SU-DHL-6 (cell line): ENCODE data around the gene PIK3R6.

Source experiments
- H2AFZ ChIP-seq: fragments of 200-600 bp; sonication (generic); 2 replicates; pipeline ENCODE4 v1.6.1; 2014; ENCODE audit warnings: low read depth, mild to moderate bottlenecking, moderate library complexity, mixed read lengths, antibody characterized with exemption, low read length; ENCODE audit not compliant: severe bottlenecking
- H3F3A ChIP-seq: fragments of 200-600 bp; shearing (Covaris generic); 2 replicates; pipeline ENCODE4 v1.6.0; 2016; ENCODE audit warnings: antibody characterized with exemption, mild to moderate bottlenecking; ENCODE audit not compliant: insufficient read depth
- H3K27ac ChIP-seq: fragments of 200-600 bp; sonication (generic); 2 replicates; pipeline ENCODE4 v1.5.1; 2016; ENCODE audit warnings: low read depth, mild to moderate bottlenecking, low read length, moderate library complexity, mixed read lengths
- H3K27me3 ChIP-seq: fragments of 200-600 bp; sonication (generic), shearing (Covaris generic); 2 replicates; pipeline ENCODE4 v1.6.0; 2014; ENCODE audit warnings: mild to moderate bottlenecking, low read length
- H3K36me3 ChIP-seq: fragments of 200-600 bp; sonication (generic); 2 replicates; pipeline ENCODE4 v1.6.1; 2014; ENCODE audit warnings: mild to moderate bottlenecking, low read length, mixed read lengths
- H3K4me2 ChIP-seq: fragments of 300-600, 200-600 bp; shearing (Covaris generic), sonication (generic); 2 replicates; pipeline ENCODE4 v1.6.0; 2014; ENCODE audit warnings: low read length, low read depth, mild to moderate bottlenecking; ENCODE audit not compliant: poor library complexity, severe bottlenecking
- H3K4me3 ChIP-seq: fragments of 200-600 bp; sonication (generic); 2 replicates; pipeline ENCODE4 v1.5.1; 2014; ENCODE audit warnings: antibody characterized with exemption, low read length, mild to moderate bottlenecking, mixed read lengths; ENCODE audit not compliant: insufficient read depth, poor library complexity, severe bottlenecking
- H3K79me2 ChIP-seq: fragments of 200-600 bp; sonication (generic); 2 replicates; pipeline ENCODE4 v1.6.1; 2014; ENCODE audit warnings: mild to moderate bottlenecking, low read length, moderate library complexity; ENCODE audit not compliant: insufficient read depth
- H3K9ac ChIP-seq: fragments of 200-600 bp; sonication (generic); 2 replicates; pipeline ENCODE4 v1.7.0; 2014; ENCODE audit warnings: mild to moderate bottlenecking, low read length
- H3K9me2 ChIP-seq: fragments of 200-600 bp; sonication (generic); replicated peaks from 2 replicates; pipeline ENCODE4 v1.6.1; 2014; ENCODE audit warnings: low read length; ENCODE audit not compliant: insufficient read depth
- H3K9me3 ChIP-seq: fragments of 200-600 bp; sonication (generic); 2 replicates; pipeline ENCODE4 v1.6.1; 2014; ENCODE audit warnings: low read length, mixed read lengths; ENCODE audit not compliant: insufficient read depth
- H4K20me1 ChIP-seq: fragments of 200-600 bp; sonication (generic); 2 replicates; pipeline ENCODE4 v1.6.1; 2014; ENCODE audit warnings: low read depth, mild to moderate bottlenecking, antibody characterized with exemption, low read length, moderate library complexity, mixed read lengths
- CTCF ChIP-seq: fragments of 200-600 bp; sonication (generic); IDR thresholded peaks from one replicate; pipeline ENCODE4 v1.5.1; 2017; ENCODE audit warnings: antibody characterized with exemption, mild to moderate bottlenecking, low read length, moderate library complexity; ENCODE audit not compliant: insufficient read depth, poor library complexity, severe bottlenecking
- EZH2phosphoT487 ChIP-seq: fragments of 200-600 bp; sonication (generic), shearing (Covaris generic); conservative IDR thresholded peaks from 2 replicates; pipeline ENCODE4 v1.6.1; 2018; ENCODE audit warnings: mild to moderate bottlenecking, antibody characterized with exemption, low read length, moderate library complexity, mixed read lengths

Gene PIK3R6

GRCh38 chr17:8826808-8827435 lies 40.6 kb downstream of the PIK3R6 start:
- H3K36me3 ChIP-seq, result no peaks in the 10 kb centered on the region
- H3K9ac ChIP-seq, result no peak overlapping the region
- H2AFZ ChIP-seq, result no peak overlapping the region
- H3K9me3 ChIP-seq, result peaks cover 7% of the 10 kb centered on the region; the same call in 1 of the 2 replicates
- no peaks in the 10 kb centered on the region for H3F3A ChIP-seq
- TF ChIP-seq EZH2phosphoT487, result no peak
- no peak for TF ChIP-seq CTCF
- H3K9me2 ChIP-seq, result no peaks in the 10 kb centered on the region
- no peaks in the 10 kb centered on the region for H3K27me3 ChIP-seq
- H3K4me3 ChIP-seq, result no peak overlapping the region
- H4K20me1 ChIP-seq, result no peaks in the 10 kb centered on the region
- H3K27ac ChIP-seq, result no peak overlapping the region
- H3K79me2 ChIP-seq, result no peaks in the 10 kb centered on the region
- no peak overlapping the region for H3K4me2 ChIP-seq

- H2AFZ ChIP-seq, result no peak overlapping the region
- no peaks in the 10 kb centered on the region for H3K36me3 ChIP-seq
- H3K9me3 ChIP-seq, result peaks cover 7% of the 10 kb centered on the region; the same call in 1 of the 2 replicates
- no peaks in the 10 kb centered on the region for H3K79me2 ChIP-seq
- no peaks in the 10 kb centered on the region for H3K27me3 ChIP-seq
- no peak overlapping the region for H3K4me2 ChIP-seq
- H3K9me2 ChIP-seq, result no peaks in the 10 kb centered on the region
- H3K9ac ChIP-seq, result no peak overlapping the region
- H4K20me1 ChIP-seq, result no peaks in the 10 kb centered on the region
- no peak overlapping the region for H3K27ac ChIP-seq
- no peaks in the 10 kb centered on the region for H3F3A ChIP-seq
- no peak overlapping the region for H3K4me3 ChIP-seq
- TF ChIP-seq EZH2phosphoT487, result no peak
- no peak for TF ChIP-seq CTCF
Observed at GRCh38 chr17:8825802-8826201, 41.7 kb downstream of the PIK3R6 start.

GRCh38 chr17:8823279-8823678 lies 44.2 kb downstream of the PIK3R6 start:
- H4K20me1 ChIP-seq, result no peaks in the 10 kb centered on the region
- H3K79me2 ChIP-seq, result no peaks in the 10 kb centered on the region
- H3K9me2 ChIP-seq, result no peaks in the 10 kb centered on the region
- no peak overlapping the region for H3K4me3 ChIP-seq
- H3K4me2 ChIP-seq, result no peak overlapping the region
- TF ChIP-seq CTCF (no peak), EZH2phosphoT487 (no peak)
- no peak overlapping the region for H3K9ac ChIP-seq
- no peak overlapping the region for H3K27ac ChIP-seq
- no peak overlapping the region for H2AFZ ChIP-seq
- no peaks in the 10 kb centered on the region for H3K27me3 ChIP-seq
- H3K9me3 ChIP-seq, result peaks cover 7% of the 10 kb centered on the region; the same call in 1 of the 2 replicates
- H3F3A ChIP-seq, result no peaks in the 10 kb centered on the region
- H3K36me3 ChIP-seq, result no peaks in the 10 kb centered on the region
